ENCODE measurements around the gene TMEM212. TPM values are rescaled to one million over a fixed set of nuclear protein-coding genes. Genes with fewer than 3 reads are reported as not detected.
"Not testable (repeated sequence)": the region's sequence is repeated elsewhere in the genome, so short reads cannot be mapped to it uniquely, and the experiment has no call there.

The TMEM212 gene
- total RNA-seq, 1 donor from 2014 or later, result not detected

GRCh38 chr3:171854649-171855305, 11.6 kb downstream of the TMEM212 start:
- Histone ChIP-seq H3K4me3 (no peak overlapping the region), H3K9me3 (peaks cover 6% of the 10 kb centered on the region), H3K27ac (no peak overlapping the region), H3K36me3 (no peaks in the 10 kb centered on the region), H3K27me3 (no peaks in the 10 kb centered on the region), H3K4me1 (peaks cover 4% of the 10 kb centered on the region)
- no peak for DNase-seq
- no peak for ATAC-seq
- no peak for TF ChIP-seq CTCF (IDR thresholded peaks at IDR 0.05)
- intact Hi-C loops (cut with DNase I), result no loop called here

- H3K4me1 ChIP-seq, result peaks cover 12% of the 10 kb centered on the region
- intact Hi-C loops (cut with DNase I); ATAC-seq: not testable (repeated sequence)
Observed at GRCh38 chr3:171858770-171859169, 15.6 kb downstream of the TMEM212 start.

GRCh38 chr3:171860830-171861535, 17.8 kb downstream of the TMEM212 start:
- no peak for TF ChIP-seq CTCF (IDR thresholded peaks at IDR 0.05)
- DNase-seq (no peak), ATAC-seq (peak; percentile 60)
- no peaks in the 10 kb centered on the region for H3K36me3 ChIP-seq
- peaks cover 12% of the 10 kb centered on the region for H3K4me1 ChIP-seq
- H3K27me3 ChIP-seq, result no peaks in the 10 kb centered on the region
- H3K27ac ChIP-seq, result no peak overlapping the region
- intact Hi-C loops (cut with DNase I), result no loop called here
- H3K9me3 ChIP-seq, result no peaks in the 10 kb centered on the region
- no peak overlapping the region for H3K4me3 ChIP-seq

More at GRCh38 chr3:171858770-171859169, 15.6 kb downstream of the TMEM212 start:
- not testable (repeated sequence) for H3K27me3 ChIP-seq, H3K36me3 ChIP-seq, H3K27ac ChIP-seq, H3K9me3 ChIP-seq, DNase-seq, H3K4me3 ChIP-seq

GRCh38 chr3:171862392-171862791, 19.2 kb downstream of the TMEM212 start:
- no peaks in the 10 kb centered on the region for H3K36me3 ChIP-seq
- H3K9me3 ChIP-seq, result no peaks in the 10 kb centered on the region
- ATAC-seq (no peak), DNase-seq (no peak)
- no peak for TF ChIP-seq CTCF (IDR thresholded peaks at IDR 0.05)
- intact Hi-C loops (cut with DNase I), result no loop called here
- no peak overlapping the region for H3K27ac ChIP-seq
- H3K4me1 ChIP-seq, result peaks cover 12% of the 10 kb centered on the region
- no peaks in the 10 kb centered on the region for H3K27me3 ChIP-seq
- H3K4me3 ChIP-seq, result no peak overlapping the region

GRCh38 chr3:171862993-171863521, 19.9 kb downstream of the TMEM212 start:
- ATAC-seq (no peak), DNase-seq (no peak)
- Histone ChIP-seq H3K4me1 (peaks cover 12% of the 10 kb centered on the region), H3K27me3 (no peaks in the 10 kb centered on the region), H3K9me3 (no peaks in the 10 kb centered on the region), H3K36me3 (no peaks in the 10 kb centered on the region), H3K4me3 (no peak overlapping the region), H3K27ac (no peak overlapping the region)
- no peak for TF ChIP-seq CTCF (IDR thresholded peaks at IDR 0.05)
- intact Hi-C loops (cut with DNase I), result no loop called here

DNA sequence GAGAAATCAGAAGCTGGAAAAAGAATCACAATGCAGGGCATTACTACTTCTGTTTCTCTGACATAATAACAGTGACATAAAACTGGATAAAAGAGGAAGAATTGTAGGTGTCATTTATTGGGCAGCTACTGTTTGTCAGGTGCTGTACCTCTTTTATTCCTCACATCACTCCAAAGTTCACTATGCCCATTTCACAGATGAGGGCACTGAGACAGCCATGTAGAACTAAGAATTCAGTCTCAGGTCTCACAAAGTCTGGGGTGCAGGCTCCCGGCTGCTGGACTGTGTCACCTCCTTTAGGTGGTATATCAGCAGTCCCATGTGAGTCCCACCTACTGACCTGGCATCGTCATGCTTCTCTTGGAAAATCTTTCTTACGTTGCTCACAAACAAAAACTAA, 20.8 kb downstream of the TMEM212 start:
- Histone ChIP-seq H3K4me3 (no peak overlapping the region), H3K27ac (no peak overlapping the region), H3K36me3 (no peaks in the 10 kb centered on the region), H3K9me3 (no peaks in the 10 kb centered on the region), H3K27me3 (no peaks in the 10 kb centered on the region), H3K4me1 (peaks cover 12% of the 10 kb centered on the region)
- no peak for ATAC-seq
- intact Hi-C loops (cut with DNase I), result no loop called here
- no peak for DNase-seq
- no peak for TF ChIP-seq CTCF (IDR thresholded peaks at IDR 0.05)
